Lung microvascular endothelial cell (primary cell): ENCODE results near the gene GALP. TPM values are rescaled to one million over a fixed set of nuclear protein-coding genes. Genes with fewer than 3 reads are reported as not detected.
"Not testable (repeated sequence)": the region's sequence is repeated elsewhere in the genome, so short reads cannot be mapped to it uniquely, and the experiment has no call there.

Source experiments
- DNase-seq, 2 donors: peaks; one replicate each; pipeline versions ENCODE4 v3.0.0 to v3.0.0-alpha.2; 2010; ENCODE audit warnings: low read depth in 2 of 2
- total RNA-seq: library from RNA; depleted of rRNA; stranded (reverse); fragments of >200 nt; gene quantifications from 2 replicates; pipeline ENCODE4 v1.2.1, GENCODE V29; 2014

Gene GALP
- total RNA-seq, 1 donor from 2014 or later: not detected

- DNase-seq: no peak
Measured at GRCh38 chr19:56189785-56190184, 14.0 kb downstream of the GALP start.

DNA sequence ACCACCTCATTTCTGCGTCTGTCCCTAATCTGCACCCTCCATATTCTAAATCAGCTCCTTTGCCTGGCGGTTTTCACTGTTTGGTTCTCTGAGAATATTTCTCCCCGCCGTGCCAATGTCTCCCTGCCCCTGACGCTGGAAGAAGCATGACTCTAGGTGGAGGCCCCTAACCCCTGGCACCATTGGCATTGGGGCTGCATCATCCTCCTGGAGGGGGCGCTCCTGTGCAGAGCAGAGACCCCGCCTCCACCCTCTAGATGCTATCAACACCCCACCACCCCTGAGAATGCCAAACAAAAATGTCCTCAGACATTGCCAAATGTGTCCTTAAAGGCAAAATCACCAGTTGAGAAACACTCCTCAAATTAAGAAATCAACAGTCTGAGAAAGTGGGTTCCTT, 15.3 kb downstream of the GALP start:
- DNase-seq: no peak

DNA sequence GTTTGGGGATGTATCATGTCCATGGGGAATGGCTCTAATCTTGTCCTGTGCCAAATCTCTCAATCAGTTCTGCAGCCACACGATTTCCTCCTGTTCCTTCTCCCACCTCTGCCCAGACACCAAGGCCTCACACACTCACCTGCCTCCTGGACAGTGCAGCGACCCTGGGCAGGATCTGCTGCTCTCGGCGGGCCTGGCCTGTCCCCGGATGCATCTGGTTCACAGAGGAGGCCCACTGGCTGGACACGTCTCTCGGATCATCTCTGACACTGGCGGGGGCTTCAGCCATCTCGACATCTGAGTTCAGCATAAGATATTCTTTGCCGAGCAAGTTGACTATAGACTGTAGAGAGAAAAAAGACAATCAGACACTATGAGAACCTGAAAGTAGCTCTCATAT, 15.9 kb downstream of the GALP start:
- no peak for DNase-seq

GRCh38 chr19:56193981-56194640, 18.3 kb downstream of the GALP start:
- no peak for DNase-seq

DNA sequence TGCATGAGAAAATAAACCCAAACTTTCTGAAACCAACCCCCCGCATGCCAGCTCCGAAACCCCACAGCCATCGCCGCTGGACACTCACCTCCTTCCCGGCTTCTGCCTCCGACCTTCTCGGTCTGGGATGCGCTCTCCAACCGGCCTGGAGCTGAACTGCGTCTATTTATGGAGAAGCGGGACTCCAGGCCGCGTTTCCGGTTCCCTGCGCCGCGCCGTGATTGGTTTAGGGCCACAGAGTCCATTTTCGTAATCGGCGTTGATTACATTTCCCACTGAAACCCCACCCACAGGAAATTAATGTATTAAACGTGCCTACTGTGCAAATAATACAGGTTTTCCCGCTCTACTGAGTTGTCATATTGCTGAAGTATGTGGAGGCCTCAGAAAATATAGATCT, 21.8 kb downstream of the GALP start, which contains the start of gene ZSCAN5B:
ZSCAN5B (minus strand) TSS at position 138 of the 400 bp plus-strand sequence. CDS start 4,731 bp downstream, outside the sequence.
- not testable (repeated sequence) for DNase-seq

DNA sequence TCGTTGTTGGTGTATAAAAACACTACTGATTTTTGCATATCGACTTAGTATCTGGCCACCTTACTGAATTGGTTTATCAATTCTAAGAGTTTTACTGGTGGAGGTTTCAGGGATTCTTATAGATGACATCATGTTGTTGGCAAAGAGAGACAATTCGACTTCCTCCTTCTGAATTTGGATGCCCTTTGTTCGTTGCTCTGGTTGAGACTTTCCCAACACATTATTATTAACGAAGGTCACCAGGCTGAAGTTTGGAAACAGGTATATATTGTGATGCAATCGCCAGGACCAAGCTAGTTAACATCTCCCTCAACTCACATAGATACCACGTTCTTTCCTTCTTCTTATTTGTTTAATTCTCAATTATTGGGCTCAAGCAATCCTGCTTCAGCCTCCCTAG, 23.9 kb downstream of the GALP start:
- DNase-seq: no peak

DNA sequence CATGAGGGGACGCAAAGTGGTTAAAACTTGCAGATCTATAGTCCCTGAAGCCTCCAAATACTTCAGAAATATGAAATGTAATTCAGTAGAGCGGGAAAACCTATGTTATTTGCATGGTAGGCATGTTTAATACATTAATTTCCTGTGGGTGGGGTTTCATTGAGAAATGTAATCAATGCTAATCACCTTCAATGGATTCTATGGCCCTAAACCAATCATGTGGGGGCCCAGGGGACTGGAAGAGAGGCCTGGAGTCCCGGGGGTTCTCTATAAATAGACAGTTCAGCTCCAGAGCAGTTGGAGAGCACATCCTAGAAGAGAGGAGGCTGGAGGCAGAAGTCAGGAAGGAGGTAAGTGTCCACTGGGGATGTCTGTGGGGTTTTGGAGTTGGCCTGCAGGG, 26.2 kb downstream of the GALP start, which contains the start of gene ZSCAN5C:
ZSCAN5C (plus strand) TSS at position 301 of the 400 bp plus-strand sequence. CDS start 3,641 bp downstream, outside the sequence.
- DNase-seq: no peak

GRCh38 chr19:56207581-56207980, 31.8 kb downstream of the GALP start:
- not testable (repeated sequence) for DNase-seq

- DNase-seq: no peak
Measured at GRCh38 chr19:56209091-56209490, 33.3 kb downstream of the GALP start.

DNA sequence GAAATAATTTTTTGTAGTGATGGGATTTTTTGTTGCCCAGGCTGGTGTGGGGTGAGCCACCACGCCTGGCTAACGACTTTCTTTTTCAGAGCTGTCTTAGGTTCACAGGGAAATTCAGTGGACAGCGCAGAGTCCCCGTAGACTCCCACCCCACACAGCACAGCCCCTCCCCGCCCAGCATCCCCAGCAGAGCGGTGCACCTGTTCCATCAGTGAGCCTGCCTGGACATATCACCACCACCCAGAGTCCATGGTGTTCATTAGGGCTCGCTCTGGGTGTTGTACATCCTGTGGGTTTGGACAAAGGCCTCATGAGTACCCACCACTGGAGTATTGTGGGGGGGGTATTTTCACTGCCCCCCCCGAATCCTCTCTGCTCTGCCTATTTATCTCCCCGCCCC, 34.2 kb downstream of the GALP start:
- not testable (repeated sequence) for DNase-seq

- DNase-seq: no peak
Measured at GRCh38 chr19:56211718-56212117, 35.9 kb downstream of the GALP start.

DNA sequence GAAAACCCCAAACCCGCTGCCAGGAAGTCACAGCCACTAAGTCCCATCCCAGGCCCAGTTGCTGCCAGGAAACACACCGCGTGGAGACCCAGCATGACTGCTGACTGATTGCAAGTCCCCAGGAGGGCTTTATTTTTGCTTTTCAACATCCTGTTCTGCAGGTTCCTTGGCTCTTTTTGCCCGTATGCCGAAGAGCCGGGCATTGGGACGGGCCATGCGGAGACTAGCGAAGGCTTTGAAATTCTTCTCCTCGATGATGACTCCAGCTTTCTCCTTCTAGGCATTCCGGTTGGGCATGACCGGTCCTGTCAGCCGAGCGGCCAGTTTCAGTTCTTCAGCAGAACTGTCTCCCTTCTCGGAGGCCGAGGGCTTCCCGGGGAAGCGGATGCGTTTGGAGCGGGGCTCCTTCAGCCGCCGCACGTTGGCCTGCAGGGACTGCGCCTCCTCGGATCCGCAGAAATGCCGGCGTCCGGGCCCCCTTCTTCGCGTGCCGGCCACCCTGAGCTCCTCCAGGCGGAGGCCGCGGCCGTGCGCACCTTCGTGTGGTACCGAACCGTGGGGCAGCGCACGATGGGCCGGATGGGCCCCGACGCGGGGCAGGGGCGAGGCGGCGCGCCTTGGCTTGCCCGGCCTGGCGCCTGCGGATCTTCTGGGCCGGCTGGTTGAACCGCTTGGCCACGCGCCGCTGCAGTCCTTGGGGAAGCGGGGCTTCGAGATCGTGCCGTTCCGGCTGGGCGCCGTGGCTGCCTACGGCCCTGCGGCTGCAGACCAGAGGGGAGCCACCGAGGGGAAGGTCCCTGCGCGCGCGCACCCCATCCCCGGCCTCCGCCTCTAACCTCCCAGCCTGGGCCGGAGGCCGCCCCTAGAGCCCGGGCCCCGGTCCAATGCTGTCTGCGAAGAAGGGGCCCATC, 41.5 kb downstream of the GALP start:
- DNase-seq: peak; percentile 8 to 44

DNA sequence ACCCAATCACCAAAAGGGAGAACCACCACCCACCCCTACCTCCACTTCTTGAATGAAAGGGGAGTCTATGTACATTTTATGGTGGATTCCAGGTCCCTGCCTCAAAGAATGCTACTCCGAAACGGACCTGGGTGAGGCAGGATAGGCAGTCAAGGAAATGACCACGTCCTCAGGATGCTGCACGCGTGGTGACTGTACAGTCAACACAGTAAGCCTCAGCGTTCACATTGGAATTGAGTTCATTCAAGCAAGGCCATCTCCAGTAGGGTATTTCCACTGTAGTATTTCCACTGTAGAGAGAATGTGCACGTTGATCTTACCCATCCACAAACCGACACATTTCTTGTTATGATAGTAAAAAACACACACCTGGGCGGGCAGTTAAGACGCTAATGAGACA, 43.2 kb downstream of the GALP start:
- DNase-seq: peak; percentile 10 to 37

- DNase-seq: peak; percentile 2 to 15
Measured at GRCh38 chr19:56221442-56221841, 45.6 kb downstream of the GALP start.

- DNase-seq: no peak
Measured at GRCh38 chr19:56221851-56222250, 46.0 kb downstream of the GALP start.

DNA sequence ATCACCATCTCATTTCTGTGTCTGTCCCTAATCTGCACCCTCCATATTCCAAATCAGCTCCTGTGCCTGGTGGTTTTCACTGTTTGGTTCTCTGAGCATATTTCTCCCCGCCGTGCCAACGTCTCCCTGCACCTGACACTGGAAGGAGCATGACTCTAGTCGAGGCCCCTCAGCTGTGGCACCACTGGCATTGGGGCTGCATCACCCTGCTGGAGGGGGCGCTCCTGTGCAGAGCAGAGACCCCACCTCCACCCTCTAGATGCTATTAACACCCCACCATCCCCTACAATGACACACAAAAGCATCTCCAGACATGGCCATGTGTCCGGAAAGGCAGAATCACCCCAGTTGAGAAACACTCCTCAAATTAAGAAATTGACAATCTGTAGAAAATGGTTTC, 47.1 kb downstream of the GALP start:
- no peak for DNase-seq

GRCh38 chr19:56223481-56223880, 47.7 kb downstream of the GALP start:
- no peak for DNase-seq

Other genes with a start within 250 kb of the GALP start
- not detected in 2 replicates for gene NLRP13, start 243.7 kb upstream of the GALP start, total RNA-seq
- gene NLRP8, start 228.2 kb upstream of the GALP start, total RNA-seq: not detected in 2 replicates
- gene NLRP5, start 189.2 kb upstream of the GALP start, total RNA-seq: not detected in 2 replicates
- gene ZNF787, start 54.7 kb upstream of the GALP start, total RNA-seq: 20.9 and 31.0 TPM in 2 replicates
- 8.1 and 12.5 TPM in 2 replicates for gene ZNF444, start 34.7 kb upstream of the GALP start, total RNA-seq
- not detected in 2 replicates for gene ZSCAN5B, start 21.8 kb downstream of the GALP start, total RNA-seq
- not detected in 2 replicates for gene ZSCAN5C, start 26.3 kb downstream of the GALP start, total RNA-seq
- gene EDDM13, start 96.7 kb downstream of the GALP start, total RNA-seq: 1.3 and 2.4 TPM in 2 replicates
- 4.1 and 7.1 TPM in 2 replicates for gene ZSCAN5A, start 138.8 kb downstream of the GALP start, total RNA-seq
- gene ZNF582, start 217.5 kb downstream of the GALP start, total RNA-seq: 2.0 and 4.0 TPM in 2 replicates
- 2.0 and 5.8 TPM in 2 replicates for gene ZNF583, start 228.3 kb downstream of the GALP start, total RNA-seq